HL-60 (cell line): Measurements from ENCODE around the gene CRNKL1.
A peak's percentile ranks its signal among the peaks of the same experiment; 100 is the strongest.

Source experiments
- DNase-seq, 2 experiments: peaks; one replicate each; pipeline ENCODE4 v3.0.0-alpha.2; 2010 to 2020; ENCODE audit warnings: low read depth in 1 of 2, low spot score in 1 of 2
- H3K27ac ChIP-seq: fragments of 250-450 bp; sonication (Bioruptor Pico); replicated peaks from 2 replicates; pipeline ENCODE4 v1.5.1; 2020; ENCODE audit warnings: mild to moderate bottlenecking, moderate library complexity
- H3K27me3 ChIP-seq: fragments of 250-450 bp; sonication (Bioruptor Pico); 2 replicates; pipeline ENCODE4 v1.5.1; 2021; ENCODE audit warnings: mild to moderate bottlenecking, moderate library complexity; ENCODE audit not compliant: insufficient read depth, poor library complexity, severe bottlenecking
- H3K4me3 ChIP-seq: replicated peaks from 2 replicates; pipeline ENCODE4 v1.5.1; 2011; ENCODE audit warnings: mild to moderate bottlenecking, control low read depth, low read length; ENCODE audit not compliant: insufficient read depth
- GABPA ChIP-seq: IDR thresholded peaks from 2 replicates; pipeline ENCODE4 v1.6.1; 2012; ENCODE audit warnings: low read depth
- POLR2AphosphoS5 ChIP-seq: IDR thresholded peaks from 2 replicates; pipeline ENCODE4 v1.6.1; 2012; ENCODE audit warnings: low read depth
- SPI1 ChIP-seq: IDR thresholded peaks from 2 replicates; pipeline ENCODE4 v1.6.1; 2012; ENCODE audit warnings: low read depth, mild to moderate bottlenecking, borderline replicate concordance
- TF ChIP-seq, protein P1 (sequence below): IDR thresholded peaks from one replicate; pipeline ENCODE4 v1.5.1; 2011; ENCODE audit warnings: low read length, control low read depth, inconsistent platforms; ENCODE audit not compliant: insufficient read depth
- TF ChIP-seq, protein P2 (sequence below): IDR thresholded peaks from 2 replicates; pipeline ENCODE4 v1.6.1; 2012; ENCODE audit warnings: low read depth; ENCODE audit not compliant: insufficient replicate concordance

CRNKL1 gene

DNA sequence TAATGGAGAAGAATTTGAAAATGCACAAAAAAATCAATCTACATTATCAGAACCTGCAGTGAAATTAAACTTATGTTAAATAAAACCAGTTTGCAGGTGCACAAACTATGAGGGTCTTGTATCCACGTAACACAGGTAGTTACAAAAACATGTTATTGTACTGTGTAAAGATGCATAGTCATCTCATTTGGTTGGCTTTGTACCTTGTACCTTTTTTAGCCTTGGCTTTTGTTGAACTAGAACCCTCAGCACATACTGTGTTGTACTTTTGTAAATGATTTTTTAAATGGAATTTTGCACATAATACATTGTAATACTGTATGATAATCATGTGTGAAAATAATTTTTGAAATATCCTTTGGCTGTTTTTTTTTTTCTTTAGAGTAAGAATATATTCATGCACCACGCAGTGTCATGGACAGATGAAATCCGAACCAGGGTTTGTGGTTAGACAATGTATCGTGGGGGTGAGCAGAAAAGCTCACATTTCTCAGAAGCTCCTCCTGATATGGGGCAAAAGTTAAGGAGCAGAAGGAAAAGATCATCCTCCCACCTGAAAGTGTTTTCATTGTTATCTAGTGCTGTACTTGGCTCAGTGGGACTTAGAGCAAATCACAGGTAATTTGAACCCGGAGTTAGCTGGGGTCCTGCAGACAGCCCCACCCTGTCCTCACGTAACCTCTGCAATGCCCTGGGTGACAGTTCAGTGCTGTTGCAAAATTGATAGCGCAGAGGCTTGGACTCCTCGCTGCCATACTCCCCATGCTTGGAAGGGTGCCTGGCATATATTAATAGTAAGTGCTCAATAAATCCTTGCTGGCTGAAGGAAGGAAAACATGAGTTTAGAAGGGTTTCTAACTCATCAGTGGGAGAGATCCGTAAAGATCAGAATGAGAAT lies 49.9 kb downstream of the CRNKL1 start:
- no peak for TF ChIP-seq SPI1
- TF ChIP-seq GABPA: no peak
- TF ChIP-seq, protein P1, sequence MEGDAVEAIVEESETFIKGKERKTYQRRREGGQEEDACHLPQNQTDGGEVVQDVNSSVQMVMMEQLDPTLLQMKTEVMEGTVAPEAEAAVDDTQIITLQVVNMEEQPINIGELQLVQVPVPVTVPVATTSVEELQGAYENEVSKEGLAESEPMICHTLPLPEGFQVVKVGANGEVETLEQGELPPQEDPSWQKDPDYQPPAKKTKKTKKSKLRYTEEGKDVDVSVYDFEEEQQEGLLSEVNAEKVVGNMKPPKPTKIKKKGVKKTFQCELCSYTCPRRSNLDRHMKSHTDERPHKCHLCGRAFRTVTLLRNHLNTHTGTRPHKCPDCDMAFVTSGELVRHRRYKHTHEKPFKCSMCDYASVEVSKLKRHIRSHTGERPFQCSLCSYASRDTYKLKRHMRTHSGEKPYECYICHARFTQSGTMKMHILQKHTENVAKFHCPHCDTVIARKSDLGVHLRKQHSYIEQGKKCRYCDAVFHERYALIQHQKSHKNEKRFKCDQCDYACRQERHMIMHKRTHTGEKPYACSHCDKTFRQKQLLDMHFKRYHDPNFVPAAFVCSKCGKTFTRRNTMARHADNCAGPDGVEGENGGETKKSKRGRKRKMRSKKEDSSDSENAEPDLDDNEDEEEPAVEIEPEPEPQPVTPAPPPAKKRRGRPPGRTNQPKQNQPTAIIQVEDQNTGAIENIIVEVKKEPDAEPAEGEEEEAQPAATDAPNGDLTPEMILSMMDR: no peak
- TF ChIP-seq, protein P2, sequence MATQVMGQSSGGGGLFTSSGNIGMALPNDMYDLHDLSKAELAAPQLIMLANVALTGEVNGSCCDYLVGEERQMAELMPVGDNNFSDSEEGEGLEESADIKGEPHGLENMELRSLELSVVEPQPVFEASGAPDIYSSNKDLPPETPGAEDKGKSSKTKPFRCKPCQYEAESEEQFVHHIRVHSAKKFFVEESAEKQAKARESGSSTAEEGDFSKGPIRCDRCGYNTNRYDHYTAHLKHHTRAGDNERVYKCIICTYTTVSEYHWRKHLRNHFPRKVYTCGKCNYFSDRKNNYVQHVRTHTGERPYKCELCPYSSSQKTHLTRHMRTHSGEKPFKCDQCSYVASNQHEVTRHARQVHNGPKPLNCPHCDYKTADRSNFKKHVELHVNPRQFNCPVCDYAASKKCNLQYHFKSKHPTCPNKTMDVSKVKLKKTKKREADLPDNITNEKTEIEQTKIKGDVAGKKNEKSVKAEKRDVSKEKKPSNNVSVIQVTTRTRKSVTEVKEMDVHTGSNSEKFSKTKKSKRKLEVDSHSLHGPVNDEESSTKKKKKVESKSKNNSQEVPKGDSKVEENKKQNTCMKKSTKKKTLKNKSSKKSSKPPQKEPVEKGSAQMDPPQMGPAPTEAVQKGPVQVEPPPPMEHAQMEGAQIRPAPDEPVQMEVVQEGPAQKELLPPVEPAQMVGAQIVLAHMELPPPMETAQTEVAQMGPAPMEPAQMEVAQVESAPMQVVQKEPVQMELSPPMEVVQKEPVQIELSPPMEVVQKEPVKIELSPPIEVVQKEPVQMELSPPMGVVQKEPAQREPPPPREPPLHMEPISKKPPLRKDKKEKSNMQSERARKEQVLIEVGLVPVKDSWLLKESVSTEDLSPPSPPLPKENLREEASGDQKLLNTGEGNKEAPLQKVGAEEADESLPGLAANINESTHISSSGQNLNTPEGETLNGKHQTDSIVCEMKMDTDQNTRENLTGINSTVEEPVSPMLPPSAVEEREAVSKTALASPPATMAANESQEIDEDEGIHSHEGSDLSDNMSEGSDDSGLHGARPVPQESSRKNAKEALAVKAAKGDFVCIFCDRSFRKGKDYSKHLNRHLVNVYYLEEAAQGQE: no peak
- TF ChIP-seq POLR2AphosphoS5: no peak
- H3K27me3 ChIP-seq: no peaks in the 10 kb centered on the region
- no peak overlapping the region for H3K4me3 ChIP-seq
- H3K27ac ChIP-seq: no peak overlapping the region
- DNase-seq: no peak

DNA sequence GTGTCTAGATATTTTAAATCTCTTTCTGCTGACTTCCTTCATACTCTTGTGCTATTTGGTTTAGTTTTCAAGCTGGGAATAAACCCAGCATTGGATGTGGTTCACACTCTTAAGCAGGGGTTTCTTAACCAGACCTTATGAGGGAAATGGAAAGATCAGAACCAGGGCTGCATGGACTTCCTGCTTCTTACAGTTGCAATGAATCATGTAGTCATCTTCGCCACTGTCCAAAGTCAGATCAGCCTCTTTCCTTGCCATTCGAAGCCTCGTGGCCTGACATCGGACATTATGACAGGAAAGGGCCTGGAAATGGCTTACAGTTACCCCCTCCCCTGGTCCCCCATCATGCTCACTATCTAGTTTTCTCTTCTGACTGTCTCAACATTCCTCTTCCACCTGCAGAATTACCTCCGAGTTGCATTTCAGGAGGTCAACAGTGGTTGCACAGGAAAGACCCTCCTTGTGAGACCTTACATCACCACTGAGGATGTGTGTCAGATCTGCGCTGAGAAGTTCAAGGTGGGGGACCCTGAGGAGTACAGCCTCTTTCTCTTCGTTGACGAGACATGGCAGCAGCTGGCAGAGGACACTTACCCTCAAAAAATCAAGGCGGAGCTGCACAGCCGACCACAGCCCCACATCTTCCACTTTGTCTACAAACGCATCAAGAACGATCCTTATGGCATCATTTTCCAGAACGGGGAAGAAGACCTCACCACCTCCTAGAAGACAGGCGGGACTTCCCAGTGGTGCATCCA lies 51.9 kb downstream of the CRNKL1 start:
- peak in 1 of 2 experiments; percentile 17 for DNase-seq
- no peaks in the 10 kb centered on the region for H3K27me3 ChIP-seq
- TF ChIP-seq, protein P2: peak; percentile 49
- TF ChIP-seq, protein P1: no peak
- H3K4me3 ChIP-seq: no peak overlapping the region
- H3K27ac ChIP-seq: no peak overlapping the region

DNA sequence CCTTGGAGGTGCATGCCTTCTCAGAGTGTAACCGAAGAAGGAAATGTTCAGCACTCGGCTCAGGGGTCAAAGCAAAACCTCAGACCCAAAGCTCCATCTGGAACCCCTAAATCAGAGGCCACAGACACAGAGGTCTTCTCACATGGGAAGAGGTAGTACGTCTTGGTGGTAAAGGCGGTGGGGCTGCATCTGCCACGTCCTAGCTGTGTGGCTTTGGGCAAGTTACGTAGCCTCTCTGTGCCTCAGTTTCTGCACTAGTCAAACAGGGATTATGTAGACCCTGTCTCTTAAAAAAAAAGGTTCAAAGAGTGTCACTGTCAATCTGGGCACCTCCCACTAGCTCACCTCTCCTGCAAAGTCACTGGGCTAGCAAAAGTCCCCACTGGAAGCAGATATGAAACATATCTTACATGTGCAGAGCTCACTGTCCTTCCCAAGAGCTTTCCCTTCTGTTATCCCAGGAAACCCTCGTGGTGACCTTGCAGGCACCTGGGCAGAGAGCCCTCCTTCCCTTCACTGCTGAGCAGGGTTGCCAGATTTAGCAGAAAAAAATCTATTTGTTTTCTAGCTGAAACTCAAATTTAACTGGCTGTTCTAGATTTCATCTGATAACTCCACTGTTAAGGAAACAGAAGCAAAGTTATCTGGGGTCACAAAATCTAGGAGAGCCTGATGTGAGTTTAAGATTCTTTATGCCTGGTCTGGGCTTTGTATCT lies 53.1 kb downstream of the CRNKL1 start:
- TF ChIP-seq, protein P1: no peak
- TF ChIP-seq, protein P2: no peak
- no peak for TF ChIP-seq POLR2AphosphoS5
- TF ChIP-seq SPI1: no peak
- TF ChIP-seq GABPA: no peak
- Histone ChIP-seq H3K27ac (no peak overlapping the region), H3K4me3 (no peak overlapping the region), H3K27me3 (no peaks in the 10 kb centered on the region)
- DNase-seq: no peak
